GM10266 (cell line): ENCODE measurements around the gene HNRNPH3.

Experiments used
- DNase-seq: peaks from one replicate; pipeline ENCODE4 v3.0.0; 2012; ENCODE audit errors: extremely low spot score
- CTCF ChIP-seq: IDR thresholded peaks from 2 replicates; pipeline ENCODE4 v1.5.1; 2012; ENCODE audit warnings: mild to moderate bottlenecking, low read depth; ENCODE audit not compliant: control insufficient read depth, insufficient read depth; ENCODE audit errors: missing control alignments

Gene HNRNPH3

GRCh38 chr10:68366600-68366999 lies 34.7 kb downstream of the HNRNPH3 start:
- DNase-seq = no peak
- no peak for TF ChIP-seq CTCF

GRCh38 chr10:68367121-68367520 lies 35.3 kb downstream of the HNRNPH3 start:
- no peak for TF ChIP-seq CTCF

GRCh38 chr10:68371604-68372003 lies 39.7 kb downstream of the HNRNPH3 start:
- TF ChIP-seq CTCF = no peak
- DNase-seq = no peak

More at GRCh38 chr10:68367121-68367520, 35.3 kb downstream of the HNRNPH3 start:
- no peak for DNase-seq

- DNase-seq = no peak
- TF ChIP-seq CTCF = no peak
Observed at GRCh38 chr10:68385740-68386139, 53.9 kb downstream of the HNRNPH3 start.
